ENCODE data around the gene FLAD1.

FLAD1 gene

GRCh38 chr1:154982897-154983648, at the start of gene FLAD1:
TSS of gene FLAD1 (plus strand) at chr1:154983344. CDS start at chr1:154983695, 351 bp downstream.
- no peaks in the 10 kb centered on the region for H3K9me3 ChIP-seq (ENCODE audit: insufficient read depth, low read depth, low read length)
- peaks cover 53% of the 10 kb centered on the region for H3K36me3 ChIP-seq (ENCODE audit: insufficient read depth, low read depth, low read length)
- H3K4me3 ChIP-seq (ENCODE audit: low read length): peak within 1 kb of the TSS; percentile 91
- peak within 1 kb of the TSS; percentile 80 for H3K27ac ChIP-seq (ENCODE audit: low read length)
- H3K4me1 ChIP-seq (ENCODE audit: insufficient read depth, low read length): peaks cover 6% of the 10 kb centered on the region; the same call in 1 of the 2 replicates
- peak within 1 kb of the TSS; percentile 96 for H3K9ac ChIP-seq (ENCODE audit: low read depth, low read length)
- H3K27me3 ChIP-seq (ENCODE audit: insufficient read depth, low read length): no peaks in the 10 kb centered on the region

DNA sequence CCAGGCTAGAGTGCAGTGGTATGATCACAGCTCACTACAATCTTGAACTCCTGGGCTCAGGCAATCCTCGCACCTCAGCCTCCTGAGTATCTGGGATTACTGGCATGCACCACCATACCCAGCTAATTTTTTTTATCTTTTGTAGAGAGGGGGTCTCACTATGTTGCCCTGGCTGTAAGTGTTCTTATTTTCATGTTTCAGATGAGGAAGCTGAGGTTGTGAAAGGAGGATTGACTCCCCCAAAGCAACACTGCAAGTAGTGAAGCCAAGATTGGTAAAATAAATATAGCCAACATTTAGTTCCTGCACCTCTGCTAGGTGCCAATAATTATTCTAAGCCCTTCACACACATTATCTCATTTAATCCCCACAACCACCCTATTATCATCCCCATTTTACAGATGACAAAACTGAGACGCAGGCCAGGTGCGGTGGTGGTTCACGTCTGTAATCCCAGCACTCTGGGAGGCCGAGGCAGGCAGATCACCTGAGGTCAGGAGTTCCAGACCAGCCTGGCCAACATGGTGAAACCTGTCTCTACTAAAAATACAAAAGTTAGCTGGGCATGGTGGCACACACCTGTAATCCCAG, 48.7 kb upstream of the FLAD1 start:
- H3K36me3 ChIP-seq (ENCODE audit: insufficient read depth, low read depth, low read length): no peaks in the 10 kb centered on the region
- no peaks in the 10 kb centered on the region for H3K9me3 ChIP-seq (ENCODE audit: insufficient read depth, low read depth, low read length)
- H3K27me3 ChIP-seq (ENCODE audit: insufficient read depth, low read length): peaks cover 5% of the 10 kb centered on the region; the same call in 1 of the 2 replicates
- H3K27ac ChIP-seq (ENCODE audit: low read length): no peak overlapping the region
- 0 out of 2 replicates have a peak, but pooled peaks cover 2% of the 10 kb centered on the region for H3K4me1 ChIP-seq (ENCODE audit: insufficient read depth, low read length)
- H3K9ac ChIP-seq (ENCODE audit: low read depth, low read length): no peak overlapping the region
- no peak overlapping the region for H3K4me3 ChIP-seq (ENCODE audit: low read length)

DNA sequence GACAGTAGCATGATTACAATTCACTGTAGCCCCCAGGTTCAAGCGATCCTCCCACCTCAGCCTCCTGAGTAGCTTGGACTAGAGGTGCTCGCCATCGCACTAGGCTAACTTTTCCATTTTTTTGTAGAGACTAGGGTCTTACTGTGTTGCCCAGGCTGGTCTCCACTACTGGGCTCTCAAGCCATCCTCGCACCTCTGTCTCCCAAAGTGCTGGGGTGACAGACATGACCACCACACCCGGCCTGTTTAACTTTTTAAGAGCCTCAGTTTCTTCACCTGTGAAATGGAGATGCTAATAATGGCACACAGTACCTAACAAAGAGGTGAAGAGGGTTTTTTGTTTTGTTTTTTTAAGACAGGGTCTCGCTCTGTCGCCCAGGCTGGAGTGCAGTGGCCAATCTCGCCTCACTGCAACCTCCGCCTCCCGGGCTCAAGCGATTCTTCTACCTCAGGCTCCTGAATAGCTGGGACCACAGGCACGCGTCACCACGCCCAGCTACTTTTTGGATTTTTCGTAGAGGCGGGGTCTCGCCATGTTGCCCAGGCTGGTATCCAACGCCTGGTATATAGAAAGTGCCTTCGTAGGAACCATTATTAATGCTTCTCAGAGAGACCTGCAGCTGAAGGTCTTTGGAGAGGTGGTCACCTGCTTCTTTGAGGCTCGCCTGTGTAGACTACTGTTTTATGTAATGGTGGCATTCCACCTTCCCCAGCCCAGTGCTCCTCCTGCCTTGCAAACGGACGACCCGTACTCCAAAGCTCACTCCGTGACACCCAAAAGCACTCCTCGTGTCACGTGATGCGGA, 47.2 kb upstream of the FLAD1 start:
- Histone ChIP-seq H3K27ac (ENCODE audit: low read length) (peak overlapping the region; percentile 93), H3K27me3 (ENCODE audit: insufficient read depth, low read length) (peaks cover 5% of the 10 kb centered on the region; the same call in 1 of the 2 replicates), H3K9ac (ENCODE audit: low read depth, low read length) (peak overlapping the region; percentile 97), H3K4me1 (ENCODE audit: insufficient read depth, low read length) (peaks cover 10% of the 10 kb centered on the region; the same call in 1 of the 2 replicates), H3K9me3 (ENCODE audit: insufficient read depth, low read depth, low read length) (no peaks in the 10 kb centered on the region), H3K36me3 (ENCODE audit: insufficient read depth, low read depth, low read length) (no peaks in the 10 kb centered on the region), H3K4me3 (ENCODE audit: low read length) (peak overlapping the region; percentile 73)

- Histone ChIP-seq H3K9me3 (ENCODE audit: insufficient read depth, low read depth, low read length) (no peaks in the 10 kb centered on the region), H3K9ac (ENCODE audit: low read depth, low read length) (peak within 1 kb of the TSS; percentile 97), H3K4me3 (ENCODE audit: low read length) (peak within 1 kb of the TSS; percentile 73), H3K27me3 (ENCODE audit: insufficient read depth, low read length) (peaks cover 5% of the 10 kb centered on the region; the same call in 1 of the 2 replicates), H3K36me3 (ENCODE audit: insufficient read depth, low read depth, low read length) (no peaks in the 10 kb centered on the region), H3K4me1 (ENCODE audit: insufficient read depth, low read length) (peaks cover 10% of the 10 kb centered on the region; the same call in 1 of the 2 replicates), H3K27ac (ENCODE audit: low read length) (peak within 1 kb of the TSS; percentile 93)
Observed at GRCh38 chr1:154936555-154937084, 46.5 kb upstream of the FLAD1 start, which contains the start of gene PMVK. TSS of gene PMVK (minus strand) at chr1:154936719. CDS start at chr1:154936685, 34 bp downstream.

- Histone ChIP-seq H3K4me3 (ENCODE audit: low read length) (peak overlapping the region; percentile 73), H3K27ac (ENCODE audit: low read length) (peak overlapping the region; percentile 93), H3K9me3 (ENCODE audit: insufficient read depth, low read depth, low read length) (no peaks in the 10 kb centered on the region), H3K4me1 (ENCODE audit: insufficient read depth, low read length) (peaks cover 10% of the 10 kb centered on the region; the same call in 1 of the 2 replicates), H3K27me3 (ENCODE audit: insufficient read depth, low read length) (peaks cover 5% of the 10 kb centered on the region; the same call in 1 of the 2 replicates), H3K9ac (ENCODE audit: low read depth, low read length) (peak overlapping the region; percentile 97), H3K36me3 (ENCODE audit: insufficient read depth, low read depth, low read length) (no peaks in the 10 kb centered on the region)
Observed at GRCh38 chr1:154937085-154937987, 45.8 kb upstream of the FLAD1 start.

GRCh38 chr1:154937988-154938386, 45.2 kb upstream of the FLAD1 start:
- H3K9ac ChIP-seq (ENCODE audit: low read depth, low read length): peak overlapping the region; percentile 97; the same call in 1 of the 2 replicates
- no peaks in the 10 kb centered on the region for H3K36me3 ChIP-seq (ENCODE audit: insufficient read depth, low read depth, low read length)
- no peaks in the 10 kb centered on the region for H3K9me3 ChIP-seq (ENCODE audit: insufficient read depth, low read depth, low read length)
- H3K4me3 ChIP-seq (ENCODE audit: low read length): peak overlapping the region; percentile 73; the same call in 1 of the 2 replicates
- no peak overlapping the region for H3K27ac ChIP-seq (ENCODE audit: low read length)
- H3K4me1 ChIP-seq (ENCODE audit: insufficient read depth, low read length): peaks cover 10% of the 10 kb centered on the region; the same call in 1 of the 2 replicates
- H3K27me3 ChIP-seq (ENCODE audit: insufficient read depth, low read length): peaks cover 5% of the 10 kb centered on the region; the same call in 1 of the 2 replicates

- peaks cover 10% of the 10 kb centered on the region; the same call in 1 of the 2 replicates for H3K4me1 ChIP-seq (ENCODE audit: insufficient read depth, low read length)
- H3K36me3 ChIP-seq (ENCODE audit: insufficient read depth, low read depth, low read length): no peaks in the 10 kb centered on the region
- H3K27ac ChIP-seq (ENCODE audit: low read length): no peak overlapping the region
- peaks cover 5% of the 10 kb centered on the region; the same call in 1 of the 2 replicates for H3K27me3 ChIP-seq (ENCODE audit: insufficient read depth, low read length)
- no peak overlapping the region for H3K9ac ChIP-seq (ENCODE audit: low read depth, low read length)
- no peak overlapping the region for H3K4me3 ChIP-seq (ENCODE audit: low read length)
- H3K9me3 ChIP-seq (ENCODE audit: insufficient read depth, low read depth, low read length): no peaks in the 10 kb centered on the region
Observed at GRCh38 chr1:154938604-154939399, 44.3 kb upstream of the FLAD1 start.

GRCh38 chr1:154940213-154940560, 43.0 kb upstream of the FLAD1 start:
- Histone ChIP-seq H3K4me3 (ENCODE audit: low read length) (no peak overlapping the region), H3K36me3 (ENCODE audit: insufficient read depth, low read depth, low read length) (no peaks in the 10 kb centered on the region), H3K4me1 (ENCODE audit: insufficient read depth, low read length) (peaks cover 10% of the 10 kb centered on the region; the same call in 1 of the 2 replicates), H3K9ac (ENCODE audit: low read depth, low read length) (no peak overlapping the region), H3K27me3 (ENCODE audit: insufficient read depth, low read length) (peaks cover 5% of the 10 kb centered on the region; the same call in 1 of the 2 replicates), H3K27ac (ENCODE audit: low read length) (no peak overlapping the region), H3K9me3 (ENCODE audit: insufficient read depth, low read depth, low read length) (no peaks in the 10 kb centered on the region)

DNA sequence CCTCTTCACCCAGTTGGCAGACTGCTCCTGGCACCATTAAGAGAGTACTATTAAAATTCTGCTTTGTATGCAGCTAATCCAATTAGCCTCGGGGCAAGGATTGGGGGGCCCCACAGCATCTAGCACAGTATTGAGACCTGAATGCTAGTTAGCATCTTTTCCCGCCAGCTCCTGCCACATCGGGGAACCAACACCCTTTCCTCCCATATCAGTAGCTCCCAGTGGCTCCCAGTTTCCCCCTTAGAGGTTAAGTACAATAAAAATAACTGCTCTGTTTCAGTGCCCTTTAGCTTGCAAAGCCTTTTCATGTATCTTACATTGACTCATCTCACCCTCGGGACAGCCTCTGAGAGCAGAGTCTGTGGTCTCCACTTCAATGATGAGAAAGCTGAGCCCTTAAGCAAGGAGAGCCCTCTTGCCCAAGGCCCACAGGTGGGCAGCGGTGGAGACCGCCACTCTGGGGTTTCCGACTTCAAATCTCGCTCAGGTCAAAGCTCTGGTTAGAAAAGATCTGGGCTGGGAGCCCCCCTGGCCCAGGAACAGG, 42.4 kb upstream of the FLAD1 start:
- Histone ChIP-seq H3K9me3 (ENCODE audit: insufficient read depth, low read depth, low read length) (no peaks in the 10 kb centered on the region), H3K27me3 (ENCODE audit: insufficient read depth, low read length) (peaks cover 3% of the 10 kb centered on the region; the same call in 1 of the 2 replicates), H3K36me3 (ENCODE audit: insufficient read depth, low read depth, low read length) (no peaks in the 10 kb centered on the region), H3K9ac (ENCODE audit: low read depth, low read length) (no peak overlapping the region), H3K4me1 (ENCODE audit: insufficient read depth, low read length) (peaks cover 10% of the 10 kb centered on the region; the same call in 1 of the 2 replicates), H3K27ac (ENCODE audit: low read length) (no peak overlapping the region), H3K4me3 (ENCODE audit: low read length) (no peak overlapping the region)

Measured in iPS-20b (cell line).